ENCODE results near the gene TAPBPL.

TAPBPL gene

GRCh38 chr12:6451348-6452244 lies at the start of gene TAPBPL:
Gene TAPBPL (plus strand): TSS chr12:6452042. CDS start chr12:6452249, 207 bp downstream.
- Histone ChIP-seq H3K27me3 (replicated peaks; ENCODE audit: insufficient read depth, low read length) (no peaks in the 10 kb centered on the region), H3F3A (ENCODE audit: insufficient read depth, low read length) (peaks cover 20% of the 10 kb centered on the region), H3K9me3 (replicated peaks; ENCODE audit: insufficient read depth, low read length) (no peaks in the 10 kb centered on the region), H3K4me1 (ENCODE audit: low read length) (peaks cover 28% of the 10 kb centered on the region), H4K20me1 (ENCODE audit: insufficient read depth, low read length) (no peaks in the 10 kb centered on the region), H3K4me3 (ENCODE audit: low read length) (peak within 1 kb of the TSS; percentile 80), H3K27ac (ENCODE audit: low read length) (peak within 1 kb of the TSS; percentile 85), H3K9ac (ENCODE audit: low read length) (peak within 1 kb of the TSS; percentile 95), H3K79me2 (ENCODE audit: low read length) (peaks cover 41% of the 10 kb centered on the region), H3K4me2 (ENCODE audit: low read depth, low read length) (peak within 1 kb of the TSS; percentile 98), H3K36me3 (replicated peaks; ENCODE audit: insufficient read depth, low read length) (0 out of 2 replicates have a peak, but pooled peaks cover 3% of the 10 kb centered on the region), H3K9me2 (replicated peaks; ENCODE audit: insufficient read depth, low read length) (no peaks in the 10 kb centered on the region), H2AFZ (ENCODE audit: low read length) (peak within 1 kb of the TSS; percentile 65)
- TF ChIP-seq EZH2phosphoT487 (IDR thresholded peaks at IDR 0.05; ENCODE audit: low read length) = no peak
- TF ChIP-seq CTCF (IDR thresholded peaks at IDR 0.05; ENCODE audit: low read length) = no peak
- no peak for TF ChIP-seq EZH2 (optimal IDR thresholded peaks at IDR 0.05; ENCODE audit: low read depth, low read length)
- DNase-seq = peak; percentile 87

- no peaks in the 10 kb centered on the region for H3K79me2 ChIP-seq (ENCODE audit: low read length)
- no peaks in the 10 kb centered on the region for H3K4me1 ChIP-seq (ENCODE audit: low read length)
- no peak overlapping the region for H3K4me3 ChIP-seq (ENCODE audit: low read length)
- H3K4me2 ChIP-seq (ENCODE audit: low read depth, low read length) = no peak overlapping the region
- no peaks in the 10 kb centered on the region for H3F3A ChIP-seq (ENCODE audit: insufficient read depth, low read length)
- no peak for TF ChIP-seq EZH2 (optimal IDR thresholded peaks at IDR 0.05; ENCODE audit: low read depth, low read length)
- TF ChIP-seq CTCF (IDR thresholded peaks at IDR 0.05; ENCODE audit: low read length) = no peak
- no peak for TF ChIP-seq EZH2phosphoT487 (IDR thresholded peaks at IDR 0.05; ENCODE audit: low read length)
- no peak overlapping the region for H3K27ac ChIP-seq (ENCODE audit: low read length)
- DNase-seq = no peak
- no peak overlapping the region for H3K9ac ChIP-seq (ENCODE audit: low read length)
- no peaks in the 10 kb centered on the region for H3K9me3 ChIP-seq (replicated peaks; ENCODE audit: insufficient read depth, low read length)
- no peaks in the 10 kb centered on the region for H3K27me3 ChIP-seq (replicated peaks; ENCODE audit: insufficient read depth, low read length)
- no peak overlapping the region for H2AFZ ChIP-seq (ENCODE audit: low read length)
- no peaks in the 10 kb centered on the region for H3K36me3 ChIP-seq (replicated peaks; ENCODE audit: insufficient read depth, low read length)
- H3K9me2 ChIP-seq (replicated peaks; ENCODE audit: insufficient read depth, low read length) = no peaks in the 10 kb centered on the region
- H4K20me1 ChIP-seq (ENCODE audit: insufficient read depth, low read length) = no peaks in the 10 kb centered on the region
Measured at GRCh38 chr12:6404390-6404789, 47.5 kb upstream of the TAPBPL start.

GRCh38 chr12:6405963-6406362 lies 45.9 kb upstream of the TAPBPL start:
- no peak overlapping the region for H3K4me3 ChIP-seq (ENCODE audit: low read length)
- no peaks in the 10 kb centered on the region for H3F3A ChIP-seq (ENCODE audit: insufficient read depth, low read length)
- no peaks in the 10 kb centered on the region for H3K9me3 ChIP-seq (replicated peaks; ENCODE audit: insufficient read depth, low read length)
- no peaks in the 10 kb centered on the region for H3K4me1 ChIP-seq (ENCODE audit: low read length)
- TF ChIP-seq CTCF (IDR thresholded peaks at IDR 0.05; ENCODE audit: low read length) (no peak), EZH2phosphoT487 (IDR thresholded peaks at IDR 0.05; ENCODE audit: low read length) (no peak), EZH2 (optimal IDR thresholded peaks at IDR 0.05; ENCODE audit: low read depth, low read length) (no peak)
- no peaks in the 10 kb centered on the region for H3K79me2 ChIP-seq (ENCODE audit: low read length)
- H3K4me2 ChIP-seq (ENCODE audit: low read depth, low read length) = no peak overlapping the region
- H4K20me1 ChIP-seq (ENCODE audit: insufficient read depth, low read length) = no peaks in the 10 kb centered on the region
- no peak overlapping the region for H2AFZ ChIP-seq (ENCODE audit: low read length)
- no peaks in the 10 kb centered on the region for H3K36me3 ChIP-seq (replicated peaks; ENCODE audit: insufficient read depth, low read length)
- H3K27me3 ChIP-seq (replicated peaks; ENCODE audit: insufficient read depth, low read length) = no peaks in the 10 kb centered on the region
- no peak overlapping the region for H3K27ac ChIP-seq (ENCODE audit: low read length)
- no peak overlapping the region for H3K9ac ChIP-seq (ENCODE audit: low read length)
- no peaks in the 10 kb centered on the region for H3K9me2 ChIP-seq (replicated peaks; ENCODE audit: insufficient read depth, low read length)
- no peak for DNase-seq

Data from MM.1S (cell line).